Right ventricle myocardium inferior (tissue), 1 donor: ENCODE data around the gene AKAP13. TPM values are rescaled to one million over a fixed set of nuclear protein-coding genes. Genes with fewer than 3 reads are reported as not detected.

Source experiments
- ATAC-seq: fragments of 200-7000 bp; cut with Tn5 transposase; one replicate; pipeline ENCODE4 v1.9.1; 2020; ENCODE audit warnings: mild to moderate bottlenecking, moderate library complexity
- DNase-seq: peaks from one replicate; pipeline ENCODE4 v3.0.0; 2021; ENCODE audit errors: missing footprints
- intact Hi-C: fragments of 100-400 bp; cut with DNase I; formaldehyde crosslinking; loops from one replicate; pipeline ENCODE4 v1.11.0; 2022
- total RNA-seq: library from RNA; stranded (reverse); fragmentation: NEBNext Ultra II Directional; extraction: Animal tissue kit (Norgen Biotek cat#: 25700); gene quantifications from one replicate; pipeline ENCODE4 v1.2.1, GENCODE V29; 2021
- donor health status: DM: no; HTN: yes; CAD: no; lungs with severe emphysema.

The AKAP13 gene
- total RNA-seq, 1 donor from 2014 or later = 292 TPM

- DNase-seq (no peak), ATAC-seq (no peak)
- intact Hi-C loops = loop anchor here (5.0 kb wide), 1 partner anchor 223 kb away; no protein-coding TSS in a partner anchor
Observed at GRCh38 chr15:85725564-85725963, 345.2 kb downstream of the AKAP13 start.

- intact Hi-C loops = loop anchor here (5.0 kb wide), 1 partner anchor 224 kb away; no protein-coding TSS in a partner anchor
- ATAC-seq (no peak), DNase-seq (no peak)
Observed at GRCh38 chr15:85726454-85726853, 346.1 kb downstream of the AKAP13 start.

DNA sequence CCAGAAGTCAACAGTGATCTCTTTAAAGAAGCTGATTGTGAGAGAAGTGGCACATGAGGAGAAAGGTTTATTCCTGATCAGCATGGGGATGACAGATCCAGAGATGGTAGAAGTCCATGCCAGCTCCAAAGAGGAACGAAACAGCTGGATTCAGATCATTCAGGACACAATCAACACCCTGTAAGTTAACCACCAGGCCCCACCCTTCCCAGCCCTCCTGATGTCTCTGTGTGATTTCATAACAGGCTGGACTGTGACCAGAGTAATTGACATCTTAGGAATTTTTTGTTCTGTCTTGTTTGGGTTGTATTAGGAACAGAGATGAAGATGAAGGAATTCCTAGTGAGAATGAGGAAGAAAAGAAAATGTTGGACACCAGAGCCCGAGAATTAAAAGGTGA, 346.7 kb downstream of the AKAP13 start:
- DNase-seq (no peak), ATAC-seq (peak; percentile 47)
- intact Hi-C loops = loop anchor here (5.0 kb wide), 1 partner anchor 225 kb away; no protein-coding TSS in a partner anchor

DNA sequence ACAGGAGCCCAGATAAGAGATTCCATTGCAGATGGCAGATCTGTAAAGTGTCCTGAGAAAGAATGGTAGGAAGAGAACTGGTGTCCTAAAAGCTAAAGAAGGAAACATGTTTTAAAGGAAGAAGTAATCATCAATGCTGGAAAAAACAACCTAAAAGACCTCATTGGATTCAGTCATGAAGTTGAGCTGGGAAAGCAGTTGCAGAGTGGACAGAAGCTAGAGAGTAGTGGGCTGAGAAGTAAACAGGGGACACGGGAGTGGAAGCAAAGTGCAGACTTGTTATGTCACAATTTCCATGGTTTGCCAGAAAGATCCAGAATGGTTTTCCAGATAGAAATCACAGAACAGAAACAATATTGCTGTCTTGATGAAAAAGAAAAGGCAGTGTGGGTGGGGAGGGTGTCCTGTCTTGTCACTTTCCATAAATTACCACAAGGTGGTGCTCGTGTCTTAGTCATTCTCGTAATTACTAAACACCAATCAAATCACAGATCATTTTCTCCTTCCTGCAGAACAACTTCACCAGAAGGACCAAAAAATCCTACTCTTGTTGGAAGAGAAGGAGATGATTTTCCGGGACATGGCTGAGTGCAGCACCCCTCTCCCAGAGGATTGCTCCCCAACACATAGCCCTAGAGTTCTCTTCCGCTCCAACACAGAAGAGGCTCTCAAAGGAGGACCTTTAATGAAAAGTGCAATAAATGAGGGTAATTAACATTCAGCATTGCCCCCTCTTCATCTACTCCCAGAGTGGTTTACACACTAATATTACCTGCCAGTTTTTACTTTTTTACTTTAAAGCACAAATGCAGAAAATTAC, 349.8 kb downstream of the AKAP13 start:
- intact Hi-C loops = loop anchor here (2.0 kb wide), 1 partner anchor 101 kb away; no protein-coding TSS in a partner anchor
- DNase-seq = no peak
- ATAC-seq = peak; percentile 54

DNA sequence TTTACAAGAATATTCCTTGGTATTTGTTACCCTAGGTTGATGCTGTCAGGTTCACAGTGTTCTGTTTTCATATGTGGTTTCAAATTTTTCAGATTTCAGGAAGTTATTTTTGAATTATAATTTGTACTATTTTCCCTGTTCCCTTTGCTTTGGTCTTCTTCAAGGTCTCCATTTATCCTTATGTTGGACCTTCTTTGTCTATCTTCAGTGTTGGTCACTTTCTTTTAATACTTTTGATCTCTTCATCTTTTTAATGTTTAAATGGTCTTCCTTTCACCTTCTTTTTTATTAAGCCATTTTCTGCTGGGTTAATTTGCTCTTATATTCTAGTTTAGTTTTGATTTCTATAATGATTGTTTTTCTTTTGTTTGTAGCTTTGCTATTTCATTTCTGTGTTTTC, 353.0 kb downstream of the AKAP13 start:
- intact Hi-C loops = no loop called here
- no peak for DNase-seq
- no peak for ATAC-seq

- intact Hi-C loops = no loop called here
- DNase-seq (no peak), ATAC-seq (no peak)
Observed at GRCh38 chr15:85737061-85737460, 356.7 kb downstream of the AKAP13 start.

DNA sequence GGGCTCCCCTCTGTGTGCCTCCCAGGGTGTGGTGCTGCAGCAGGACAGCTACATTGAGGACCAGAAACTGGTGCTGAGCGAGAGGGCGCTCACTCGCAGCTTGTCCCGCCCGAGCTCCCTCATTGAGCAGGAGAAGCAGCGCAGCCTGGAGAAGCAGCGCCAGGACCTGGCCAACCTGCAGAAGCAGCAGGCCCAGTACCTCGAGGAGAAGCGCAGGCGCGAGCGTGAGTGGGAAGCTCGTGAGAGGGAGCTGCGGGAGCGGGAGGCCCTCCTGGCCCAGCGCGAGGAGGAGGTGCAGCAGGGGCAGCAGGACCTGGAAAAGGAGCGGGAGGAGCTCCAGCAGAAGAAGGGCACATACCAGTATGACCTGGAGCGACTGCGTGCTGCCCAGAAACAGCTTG, 360.6 kb downstream of the AKAP13 start:
- ATAC-seq (no peak), DNase-seq (no peak)
- intact Hi-C loops = no loop called here

GRCh38 chr15:85741662-85742061, 361.3 kb downstream of the AKAP13 start:
- peak; percentile 37 for DNase-seq
- ATAC-seq = no peak
- intact Hi-C loops = no loop called here

- no peak for DNase-seq
- intact Hi-C loops = no loop called here
- ATAC-seq = peak; percentile 18
Observed at GRCh38 chr15:85742186-85742821, 361.9 kb downstream of the AKAP13 start.

- ATAC-seq = no peak
Observed at GRCh38 chr15:85743392-85744055, 363.1 kb downstream of the AKAP13 start.

DNA sequence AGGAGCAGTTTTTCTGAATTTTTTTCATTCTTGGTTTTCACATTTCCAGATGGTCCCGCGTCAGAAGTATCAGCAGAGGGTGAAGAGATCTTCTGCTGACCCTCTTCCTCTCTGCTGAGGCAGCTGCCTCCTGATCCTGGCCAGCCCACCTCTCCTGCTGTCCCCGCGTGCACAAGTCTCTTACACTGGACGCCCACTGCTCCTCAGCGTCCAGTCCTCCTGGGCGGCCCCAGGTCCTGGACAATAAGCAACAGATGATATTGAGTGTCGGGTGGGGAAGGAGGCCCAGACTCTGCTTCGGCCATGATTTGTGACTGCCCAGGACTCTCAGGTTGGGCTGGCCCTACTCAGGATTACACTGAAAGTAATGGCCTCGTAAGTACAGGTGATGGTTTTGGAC, 364.2 kb downstream of the AKAP13 start:
- intact Hi-C loops = no loop called here
- DNase-seq (peak; percentile 18), ATAC-seq (no peak)

More at GRCh38 chr15:85743392-85744055, 363.1 kb downstream of the AKAP13 start:
- DNase-seq = no peak
- intact Hi-C loops = no loop called here

DNA sequence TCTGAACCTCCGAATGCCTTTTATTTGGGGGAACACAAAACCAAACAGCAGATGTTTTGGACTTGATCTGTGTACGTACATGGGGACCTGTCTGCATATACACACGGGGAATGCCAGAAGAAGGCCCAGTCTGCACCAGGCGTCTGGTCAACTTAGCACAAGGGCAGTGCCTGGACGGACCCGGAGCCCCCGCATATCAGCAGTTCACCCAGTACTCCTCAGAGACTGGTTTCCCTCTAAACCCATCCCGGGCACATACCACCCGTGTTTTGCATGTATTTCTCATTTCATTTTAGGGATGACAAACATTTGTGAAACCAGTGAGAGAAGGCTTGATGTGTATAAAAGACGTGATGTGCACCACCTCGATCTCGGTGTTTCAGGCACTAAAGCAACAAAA, 364.6 kb downstream of the AKAP13 start:
- no peak for ATAC-seq
- intact Hi-C loops = no loop called here
- peak; percentile 69 for DNase-seq

GRCh38 chr15:85745525-85746150, 365.2 kb downstream of the AKAP13 start:
- ATAC-seq = no peak
- intact Hi-C loops = no loop called here
- DNase-seq = peak; percentile 34

GRCh38 chr15:85746641-85747040, 366.2 kb downstream of the AKAP13 start:
- no peak for ATAC-seq
- DNase-seq = peak; percentile 32
- intact Hi-C loops = no loop called here

DNA sequence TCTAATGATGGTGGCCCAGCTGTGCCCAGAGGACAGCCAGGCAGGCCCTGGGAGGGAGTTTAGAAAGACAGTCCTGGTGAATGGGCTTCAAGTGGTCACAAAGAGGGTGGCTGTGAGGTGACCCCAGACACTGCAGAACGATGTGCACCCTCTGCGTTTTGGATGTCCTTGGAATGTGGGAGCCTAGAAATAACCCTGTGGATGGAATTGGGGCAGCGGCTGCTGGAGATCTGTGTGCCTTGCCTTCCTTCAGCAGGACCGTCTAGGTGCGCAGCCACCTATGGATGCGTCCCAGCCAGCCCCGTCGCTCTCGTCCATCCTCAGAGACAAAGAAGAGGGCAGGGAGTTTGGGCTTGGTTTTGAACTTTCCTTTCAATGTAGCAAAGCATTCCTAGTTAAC, 367.8 kb downstream of the AKAP13 start:
- DNase-seq (peak; percentile 50), ATAC-seq (no peak)
- intact Hi-C loops = no loop called here

DNA sequence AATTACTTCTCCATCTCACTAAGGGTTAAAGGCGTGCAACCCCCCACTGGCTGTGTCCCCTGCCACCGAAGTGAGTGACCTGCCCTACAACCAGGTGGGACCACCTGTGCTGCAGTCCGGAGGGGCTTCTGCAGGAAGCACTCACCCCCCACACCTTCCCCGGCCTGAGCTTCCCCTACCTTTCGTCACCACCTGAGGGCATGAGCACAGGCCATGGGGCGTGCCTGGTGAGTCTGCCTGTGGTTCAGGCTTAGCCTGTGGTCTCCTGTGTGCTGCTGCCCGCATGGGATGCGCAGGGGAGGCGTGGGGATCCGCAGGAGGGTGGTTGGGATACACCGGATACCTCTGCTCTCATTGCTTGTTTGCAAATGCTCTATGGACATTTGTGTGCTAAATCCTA, 368.3 kb downstream of the AKAP13 start:
- intact Hi-C loops = no loop called here
- DNase-seq (peak; percentile 22), ATAC-seq (no peak)

GRCh38 chr15:85749261-85750151, 369.1 kb downstream of the AKAP13 start:
- ATAC-seq (peak; percentile 65), DNase-seq (peak; percentile 81)
- intact Hi-C loops = loop anchor here (5.0 kb wide), 2 partner anchors 43 to 83 kb away; partner anchors contain the start of gene KLHL25
